AG08395 (cell line): ENCODE measurements around the gene PRELID2.

Source experiments
- DNase-seq: peaks from one replicate; pipeline ENCODE4 v3.0.0; 2012; ENCODE audit warnings: mixed read lengths, low spot score

Gene PRELID2

GRCh38 chr5:145796318-145796717 lies 38.8 kb downstream of the PRELID2 start:
- no peak for DNase-seq

- DNase-seq: no peak
These were observed 41.6 kb downstream of the PRELID2 start for GRCh38 chr5:145793574-145793973.

GRCh38 chr5:145792840-145793239 lies 42.3 kb downstream of the PRELID2 start:
- DNase-seq: no peak

GRCh38 chr5:145791866-145792265 lies 43.3 kb downstream of the PRELID2 start:
- no peak for DNase-seq

GRCh38 chr5:145787996-145788395 lies 47.1 kb downstream of the PRELID2 start:
- no peak for DNase-seq

- DNase-seq: no peak
These were observed 47.6 kb downstream of the PRELID2 start for GRCh38 chr5:145787507-145787906.

GRCh38 chr5:145787001-145787400 lies 48.1 kb downstream of the PRELID2 start:
- DNase-seq: no peak

- no peak for DNase-seq
These were observed 54.2 kb downstream of the PRELID2 start for GRCh38 chr5:145780982-145781381.

- no peak for DNase-seq
These were observed 56.8 kb downstream of the PRELID2 start for GRCh38 chr5:145778144-145778900.

GRCh38 chr5:145777445-145778063 lies 57.6 kb downstream of the PRELID2 start:
- DNase-seq: no peak

- peak; percentile 22 for DNase-seq
These were observed 58.3 kb downstream of the PRELID2 start for GRCh38 chr5:145776886-145777285.

GRCh38 chr5:145775893-145776444 lies 59.2 kb downstream of the PRELID2 start:
- peak; percentile 88 for DNase-seq

- DNase-seq: no peak
These were observed 59.7 kb downstream of the PRELID2 start for GRCh38 chr5:145775411-145775810.

GRCh38 chr5:145774442-145774841 lies 60.7 kb downstream of the PRELID2 start:
- DNase-seq: no peak

GRCh38 chr5:145772466-145772865 lies 62.7 kb downstream of the PRELID2 start:
- no peak for DNase-seq

GRCh38 chr5:145768863-145769262 lies 66.3 kb downstream of the PRELID2 start:
- no peak for DNase-seq

- no peak for DNase-seq
These were observed 70.8 kb downstream of the PRELID2 start for GRCh38 chr5:145764325-145764724.

GRCh38 chr5:145762833-145763232 lies 72.3 kb downstream of the PRELID2 start:
- no peak for DNase-seq

GRCh38 chr5:145761254-145761653 lies 73.9 kb downstream of the PRELID2 start:
- DNase-seq: no peak

- no peak for DNase-seq
These were observed 74.5 kb downstream of the PRELID2 start for GRCh38 chr5:145760660-145761059.

GRCh38 chr5:145752947-145753346 lies 82.2 kb downstream of the PRELID2 start:
- DNase-seq: peak; percentile 21

GRCh38 chr5:145752534-145752933 lies 82.6 kb downstream of the PRELID2 start:
- DNase-seq: no peak

GRCh38 chr5:145750199-145750598 lies 84.9 kb downstream of the PRELID2 start:
- no peak for DNase-seq
